Natural killer cell (primary cell): Measurements from ENCODE around the gene MORN1. TPM values are rescaled to one million over a fixed set of nuclear protein-coding genes. Genes with fewer than 3 reads are reported as not detected.

Experiments used
- ATAC-seq, 3 donors: fragments of 150-1000 bp in 2 of 3; fragments of 200-7000 bp in 1 of 3; cut with Tn5 transposase; 1 replicate in 1 of 3; 2 replicates in 2 of 3; pipeline ENCODE4 v1.10.0; 2021; ENCODE audit warnings: mild to moderate bottlenecking in 2 of 3, moderate library complexity in 2 of 3
- DNase-seq, 2 donors: peaks; one replicate each; pipeline versions ENCODE4 v3.0.0 to v3.0.0-alpha.2; 2013 to 2021; ENCODE audit warnings: mixed read lengths in 1 of 2
- H3K27ac ChIP-seq: one replicate; pipeline ENCODE4 v1.5.1; 2013; ENCODE audit warnings: mild to moderate bottlenecking, low read length
- H3K27me3 ChIP-seq: one replicate; pipeline ENCODE4 v1.6.1; 2013; ENCODE audit warnings: low read length; ENCODE audit not compliant: control insufficient read depth, insufficient read depth
- H3K36me3 ChIP-seq: one replicate; pipeline ENCODE4 v1.6.1; 2013; ENCODE audit warnings: low read length; ENCODE audit not compliant: control insufficient read depth, insufficient read depth
- H3K4me1 ChIP-seq: one replicate; pipeline ENCODE4 v1.6.1; 2013; ENCODE audit warnings: low read length; ENCODE audit not compliant: control insufficient read depth, insufficient read depth
- H3K4me3 ChIP-seq: one replicate; pipeline ENCODE4 v1.5.1; 2013; ENCODE audit warnings: low read length
- H3K9me3 ChIP-seq: one replicate; pipeline ENCODE4 v1.6.1; 2013; ENCODE audit warnings: low read length; ENCODE audit not compliant: control insufficient read depth, insufficient read depth
- H3K27ac Mint-ChIP-seq, 2 donors: one replicate each; pipeline ENCODE4 v1.8.0; 2022; ENCODE audit warnings: mild to moderate bottlenecking in 2 of 2, mixed read lengths in 2 of 2, moderate library complexity in 1 of 2
- H3K27me3 Mint-ChIP-seq, 2 donors: one replicate each; pipeline ENCODE4 v1.8.0; 2022; ENCODE audit warnings: low read depth in 2 of 2, mixed read lengths in 2 of 2
- H3K36me3 Mint-ChIP-seq: one replicate; pipeline ENCODE4 v1.8.0; 2022; ENCODE audit warnings: mixed read lengths
- H3K4me1 Mint-ChIP-seq, 2 donors: one replicate each; pipeline ENCODE4 v1.8.0; 2022; ENCODE audit warnings: mixed read lengths in 2 of 2
- H3K4me3 Mint-ChIP-seq: one replicate; pipeline ENCODE4 v1.8.0; 2022; ENCODE audit warnings: mild to moderate bottlenecking, moderate library complexity, mixed read lengths
- H3K9me3 Mint-ChIP-seq, 2 donors: one replicate each; pipeline ENCODE4 v1.8.0; 2022; ENCODE audit warnings: mixed read lengths in 2 of 2
- CTCF ChIP-seq: fragments of 200-600 bp; IDR thresholded peaks from one replicate; pipeline ENCODE4 v1.8.0; 2022; ENCODE audit warnings: antibody characterized with exemption
- WGBS: methylation state at CpG from one replicate; pipeline ENCODE4 v1.1.7; 2013; ENCODE audit warnings: missing lambda C conversion rate; ENCODE audit not compliant: insufficient coverage; 5-methylcytosine and 5-hydroxymethylcytosine counted together
- intact Hi-C: fragments of 100-400 bp; cut with micrococcal nuclease; formaldehyde crosslinking; loops from one replicate; pipeline ENCODE4 v1.14.2; 2022
- total RNA-seq, 4 donors: library from RNA; stranded (reverse); fragments of 120-200 nt in 1 of 4; gene quantifications; one replicate each; pipeline versions ENCODE4 v1.2.3 to v1.2.4, GENCODE V29; 2013 to 2022

The MORN1 gene
- total RNA-seq, 3 donors from 2014 or later (not counting 1 experiment from before 2014, with no cell fraction given) = 8.0 to 9.3 (median 8.8) TPM

- Mint-ChIP-seq H3K4me1 (peaks cover 16 to 34% of the 10 kb centered on the region in 2 donors), H3K9me3 (no peaks in the 10 kb centered on the region), H3K27ac (no peak overlapping the region), H3K27me3 (no peaks in the 10 kb centered on the region), H3K4me3 (no peak overlapping the region), H3K36me3 (no peaks in the 10 kb centered on the region)
- H3K9me3 ChIP-seq = no peaks in the 10 kb centered on the region
- peaks cover 61% of the 10 kb centered on the region for H3K4me1 ChIP-seq
- no peak overlapping the region for H3K4me3 ChIP-seq
- WGBS = 90% methylated on average over 25 of the region's 28 CpGs
- intact Hi-C loops = no loop called here
- no peaks in the 10 kb centered on the region for H3K27me3 ChIP-seq
- H3K36me3 ChIP-seq = peaks cover under 1% of the 10 kb centered on the region
- no peak for DNase-seq
- no peak for TF ChIP-seq CTCF
- ATAC-seq = no peak
- no peak overlapping the region for H3K27ac ChIP-seq
These were observed 118.5 kb downstream of the MORN1 start for GRCh38 chr1:2272686-2273400.

GRCh38 chr1:2271841-2272655 lies 119.3 kb downstream of the MORN1 start:
- Histone ChIP-seq H3K9me3 (no peaks in the 10 kb centered on the region), H3K36me3 (no peaks in the 10 kb centered on the region), H3K27ac (no peak overlapping the region), H3K4me1 (peaks cover 69% of the 10 kb centered on the region), H3K4me3 (no peak overlapping the region), H3K27me3 (no peaks in the 10 kb centered on the region)
- Mint-ChIP-seq H3K36me3 (no peaks in the 10 kb centered on the region), H3K4me3 (no peak overlapping the region), H3K27me3 (no peaks in the 10 kb centered on the region), H3K4me1 (peaks cover 11 to 36% of the 10 kb centered on the region in 2 donors), H3K27ac (no peak overlapping the region), H3K9me3 (no peaks in the 10 kb centered on the region)
- ATAC-seq (no peak), DNase-seq (no peak)
- intact Hi-C loops = no loop called here
- TF ChIP-seq CTCF = no peak
- 89% methylated on average over 22 of the region's 23 CpGs for WGBS

Other genes with a start within 250 kb of the MORN1 start
- gene FAAP20, start 196.8 kb downstream of the MORN1 start, total RNA-seq = 10 to 100 TPM; 40.3 to 53.0 (median 43.3) TPM
- 100 to 1,000 TPM in 2 of 3 donors, 10 to 100 TPM in 1; 96.9 to 145 (median 140) TPM for gene SKI, start 163.2 kb downstream of the MORN1 start, total RNA-seq
- 10 to 100 TPM; 89.2 to 98.9 (median 91.9) TPM for gene RER1, start 287 bp upstream of the MORN1 start, total RNA-seq
- 10 to 100 TPM in 1 of 3 donors, 1 to 10 TPM in 2; 8.1 to 11.1 (median 9.8) TPM for gene PEX10, start 21.0 kb upstream of the MORN1 start, total RNA-seq
- 100 to 1,000 TPM in 2 of 3 donors, 10 to 100 TPM in 1; 77.1 to 116 (median 106) TPM for gene PLCH2, start 84.7 kb upstream of the MORN1 start, total RNA-seq
- gene PANK4, start 135.0 kb upstream of the MORN1 start, total RNA-seq = 10 to 100 TPM; 48.2 to 75.7 (median 61.8) TPM
- gene HES5, start 138.7 kb upstream of the MORN1 start, total RNA-seq = not detected
- gene TNFRSF14, start 164.8 kb upstream of the MORN1 start, total RNA-seq = 100 to 1,000 TPM; 228 to 266 (median 262) TPM
- gene PRXL2B, start 195.2 kb upstream of the MORN1 start, total RNA-seq = 10 to 100 TPM; 11.3 to 15.1 (median 11.6) TPM
- 1 to 10 TPM in 2 of 3 donors, not detected in 1; 1.3 to 2.0 TPM for gene MMEL1, start 241.5 kb upstream of the MORN1 start, total RNA-seq